Parathyroid adenoma (tissue), 2 donors: ENCODE results near the gene NUP98.

ENCODE experiments used
- H2AFZ ChIP-seq: fragments of 300-600 bp; sonication (generic); one replicate; pipeline ENCODE4 v1.7.0; 2017; ENCODE audit warnings: antibody characterized with exemption, mild to moderate bottlenecking
- H3K27ac ChIP-seq: fragments of 300-600 bp; sonication (generic); one replicate; pipeline ENCODE4 v1.7.0; 2017
- H3K27me3 ChIP-seq: fragments of 300-600 bp; sonication (generic); one replicate; pipeline ENCODE4 v1.7.0; 2017; ENCODE audit warnings: low read length; ENCODE audit not compliant: control insufficient read depth, insufficient read depth
- H3K36me3 ChIP-seq: fragments of 300-600 bp; sonication (generic); one replicate; pipeline ENCODE4 v1.7.0; 2017; ENCODE audit warnings: low read length; ENCODE audit not compliant: control insufficient read depth, insufficient read depth
- H3K4me1 ChIP-seq: fragments of 300-600 bp; sonication (generic); one replicate; pipeline ENCODE4 v1.7.0; 2017; ENCODE audit warnings: control low read depth
- H3K4me2 ChIP-seq: fragments of 300-600 bp; sonication (generic); one replicate; pipeline ENCODE4 v1.7.0; 2017; ENCODE audit warnings: low read length
- H3K4me3 ChIP-seq: fragments of 300-600 bp; sonication (generic); one replicate; pipeline ENCODE4 v1.7.0; 2017; ENCODE audit warnings: low read depth, low read length
- H3K79me2 ChIP-seq: fragments of 300-600 bp; sonication (generic); one replicate; pipeline ENCODE4 v1.7.0; 2017; ENCODE audit warnings: control low read depth
- H3K9ac ChIP-seq: fragments of 300-600 bp; sonication (generic); one replicate; pipeline ENCODE4 v1.7.0; 2017; ENCODE audit warnings: mild to moderate bottlenecking
- H3K9me3 ChIP-seq: fragments of 300-600 bp; sonication (generic); one replicate; pipeline ENCODE4 v1.7.0; 2017; ENCODE audit warnings: low read length; ENCODE audit not compliant: control insufficient read depth
- TF ChIP-seq, protein P1 (sequence below): fragments of 300-600 bp; sonication (generic); IDR thresholded peaks from one replicate; pipeline ENCODE4 v1.7.0; 2017; ENCODE audit warnings: antibody characterized with exemption, mild to moderate bottlenecking
- donor health status: primary hyperparathyroidism.

NUP98 gene

DNA sequence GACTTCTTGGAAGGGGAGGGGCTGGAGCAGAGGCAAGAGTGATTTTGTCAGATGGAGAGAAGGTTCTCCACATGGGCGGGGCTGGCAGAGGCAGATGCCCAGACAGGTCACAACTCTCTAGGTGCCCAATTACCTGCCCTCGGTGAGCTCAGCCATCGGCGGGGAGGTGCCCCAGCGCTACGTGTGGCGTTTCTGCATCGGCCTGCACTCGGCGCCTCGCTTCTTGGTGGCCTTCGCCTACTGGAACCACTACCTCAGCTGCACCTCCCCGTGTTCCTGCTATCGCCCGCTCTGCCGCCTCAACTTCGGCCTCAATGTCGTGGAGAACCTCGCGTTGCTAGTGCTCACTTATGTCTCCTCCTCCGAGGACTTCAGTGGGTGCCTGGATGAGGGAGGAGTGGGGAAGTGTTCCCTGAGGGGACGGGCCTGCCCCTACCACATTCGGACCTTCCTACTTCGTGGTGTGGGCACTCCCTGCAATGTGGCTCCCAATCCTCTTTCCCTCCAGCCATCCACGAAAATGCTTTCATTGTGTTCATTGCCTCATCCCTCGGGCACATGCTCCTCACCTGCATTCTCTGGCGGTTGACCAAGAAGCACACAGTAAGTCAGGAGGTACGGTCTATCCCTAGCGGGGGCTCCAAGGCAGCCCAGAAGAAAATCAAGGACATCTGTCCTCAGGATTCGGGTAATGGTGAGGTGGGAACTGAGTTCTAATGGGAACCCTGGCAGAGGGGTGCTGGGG is 26.6 kb upstream of the NUP98 start:
- Histone ChIP-seq H3K9ac (no peak overlapping the region), H3K4me2 (no peak overlapping the region), H3K36me3 (no peaks in the 10 kb centered on the region), H2AFZ (no peak overlapping the region), H3K9me3 (no peaks in the 10 kb centered on the region), H3K4me3 (no peak overlapping the region), H3K79me2 (no peaks in the 10 kb centered on the region), H3K27me3 (no peaks in the 10 kb centered on the region), H3K4me1 (no peaks in the 10 kb centered on the region), H3K27ac (no peak overlapping the region)
- TF ChIP-seq, protein P1, sequence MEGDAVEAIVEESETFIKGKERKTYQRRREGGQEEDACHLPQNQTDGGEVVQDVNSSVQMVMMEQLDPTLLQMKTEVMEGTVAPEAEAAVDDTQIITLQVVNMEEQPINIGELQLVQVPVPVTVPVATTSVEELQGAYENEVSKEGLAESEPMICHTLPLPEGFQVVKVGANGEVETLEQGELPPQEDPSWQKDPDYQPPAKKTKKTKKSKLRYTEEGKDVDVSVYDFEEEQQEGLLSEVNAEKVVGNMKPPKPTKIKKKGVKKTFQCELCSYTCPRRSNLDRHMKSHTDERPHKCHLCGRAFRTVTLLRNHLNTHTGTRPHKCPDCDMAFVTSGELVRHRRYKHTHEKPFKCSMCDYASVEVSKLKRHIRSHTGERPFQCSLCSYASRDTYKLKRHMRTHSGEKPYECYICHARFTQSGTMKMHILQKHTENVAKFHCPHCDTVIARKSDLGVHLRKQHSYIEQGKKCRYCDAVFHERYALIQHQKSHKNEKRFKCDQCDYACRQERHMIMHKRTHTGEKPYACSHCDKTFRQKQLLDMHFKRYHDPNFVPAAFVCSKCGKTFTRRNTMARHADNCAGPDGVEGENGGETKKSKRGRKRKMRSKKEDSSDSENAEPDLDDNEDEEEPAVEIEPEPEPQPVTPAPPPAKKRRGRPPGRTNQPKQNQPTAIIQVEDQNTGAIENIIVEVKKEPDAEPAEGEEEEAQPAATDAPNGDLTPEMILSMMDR: no peak

DNA sequence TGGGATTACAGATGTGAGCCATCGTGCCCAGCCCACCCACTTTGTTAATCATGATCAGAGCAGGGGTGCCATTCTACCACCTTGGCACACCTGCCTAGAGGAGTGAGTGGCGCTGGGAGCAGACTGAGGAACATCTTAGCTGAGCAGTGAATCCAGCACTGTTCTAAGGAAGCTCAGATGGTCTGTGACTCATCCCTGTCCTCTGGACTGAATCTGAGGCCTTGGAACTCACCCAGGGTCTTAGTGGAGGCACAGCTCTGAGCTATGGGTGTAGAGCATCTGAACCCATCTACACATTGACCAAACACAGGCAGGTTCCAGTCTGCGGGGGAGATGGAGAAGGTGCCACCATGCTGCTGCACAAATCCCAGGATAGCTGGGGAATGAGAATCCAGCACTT is 25.9 kb upstream of the NUP98 start:
- TF ChIP-seq, protein P1: no peak
- H3K9me3 ChIP-seq: no peaks in the 10 kb centered on the region

DNA sequence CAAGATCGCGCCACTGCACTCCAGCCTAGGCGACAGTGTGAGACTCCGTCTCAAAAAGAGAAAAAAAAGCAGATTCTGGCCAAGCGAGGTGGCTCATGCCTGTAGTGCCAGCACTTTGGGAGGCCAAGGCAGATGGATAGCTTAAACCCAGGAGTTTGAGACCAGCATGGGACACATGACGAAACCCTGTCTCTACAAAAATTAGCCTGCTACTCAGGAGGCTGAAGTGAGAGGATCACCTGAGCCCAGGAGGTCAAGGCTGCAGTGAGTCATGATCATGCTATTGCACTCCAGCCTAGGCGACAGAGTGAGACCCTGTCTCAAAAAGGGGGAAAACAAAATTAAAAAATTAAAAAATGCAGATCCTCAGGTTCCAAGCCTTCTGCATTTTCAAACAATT is 25.0 kb upstream of the NUP98 start:
- TF ChIP-seq, protein P1: no peak
- H3K4me1 ChIP-seq: no peaks in the 10 kb centered on the region
- H3K27me3 ChIP-seq: no peaks in the 10 kb centered on the region
- H3K36me3 ChIP-seq: no peaks in the 10 kb centered on the region
- no peaks in the 10 kb centered on the region for H3K9me3 ChIP-seq
- H3K9ac ChIP-seq: no peak overlapping the region
- H2AFZ ChIP-seq: no peak overlapping the region
- no peak overlapping the region for H3K27ac ChIP-seq
- no peaks in the 10 kb centered on the region for H3K79me2 ChIP-seq
- no peak overlapping the region for H3K4me3 ChIP-seq
- no peak overlapping the region for H3K4me2 ChIP-seq

More for the DNA sequence above, 25.9 kb upstream of the NUP98 start:
- H3K4me3 ChIP-seq: no peak overlapping the region
- H3K4me1 ChIP-seq: no peaks in the 10 kb centered on the region
- H2AFZ ChIP-seq: no peak overlapping the region
- H3K36me3 ChIP-seq: no peaks in the 10 kb centered on the region
- H3K27ac ChIP-seq: no peak overlapping the region
- H3K27me3 ChIP-seq: no peaks in the 10 kb centered on the region
- no peaks in the 10 kb centered on the region for H3K79me2 ChIP-seq
- H3K4me2 ChIP-seq: no peak overlapping the region
- H3K9ac ChIP-seq: no peak overlapping the region

DNA sequence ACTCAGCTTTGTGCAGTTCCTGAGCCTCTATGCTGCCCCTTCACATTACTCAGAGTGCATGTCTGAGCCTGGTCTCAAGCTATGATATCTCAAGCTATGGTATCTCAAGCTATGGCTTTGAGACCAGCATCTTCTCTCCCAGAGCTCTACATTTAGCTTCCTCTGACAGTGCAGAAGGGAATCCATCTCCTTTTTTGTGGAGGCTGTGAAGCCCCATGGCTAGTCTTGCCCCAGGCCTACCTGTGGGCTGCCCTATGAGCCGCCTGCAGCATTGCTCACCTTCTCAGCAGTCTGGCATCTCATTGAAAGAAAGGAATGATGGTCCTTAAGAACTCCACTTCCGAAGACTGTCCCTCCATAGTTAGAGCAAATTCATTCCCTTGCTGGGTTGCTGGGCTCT is 23.6 kb upstream of the NUP98 start:
- no peaks in the 10 kb centered on the region for H3K4me1 ChIP-seq
- no peaks in the 10 kb centered on the region for H3K27me3 ChIP-seq
- H3K4me2 ChIP-seq: no peak overlapping the region
- no peaks in the 10 kb centered on the region for H3K9me3 ChIP-seq
- no peak overlapping the region for H2AFZ ChIP-seq
- no peak overlapping the region for H3K4me3 ChIP-seq
- TF ChIP-seq, protein P1: no peak
- H3K27ac ChIP-seq: no peak overlapping the region
- no peaks in the 10 kb centered on the region for H3K36me3 ChIP-seq
- no peaks in the 10 kb centered on the region for H3K79me2 ChIP-seq
- no peak overlapping the region for H3K9ac ChIP-seq
